Tibial artery (tissue), 4 donors: ENCODE results near the gene ACSF2.
A peak's percentile ranks its signal among the peaks of the same experiment; 100 is the strongest.

Experiments used
- DNase-seq, 2 donors: peaks; one replicate each; pipeline ENCODE4 v3.0.0-alpha.2; 2019
- H3K27ac ChIP-seq, 2 donors: fragments of 200-600 bp; sonication (generic) in 1 of 2; 1 replicate in 1 of 2; 2 replicates in 1 of 2; pipeline ENCODE4 v1.5.1; 2018 to 2019; ENCODE audit warnings: mild to moderate bottlenecking in 1 of 2
- H3K27me3 ChIP-seq, 2 donors: fragments of 200-600 bp; sonication (generic) in 1 of 2; one replicate each; pipeline versions ENCODE4 v1.5.1 to v1.6.0; 2016 to 2019
- H3K36me3 ChIP-seq, 3 donors: fragments of 200-600 bp; sonication (generic) in 2 of 3; one replicate each; pipeline ENCODE4 v1.5.1; 2016 to 2019; ENCODE audit warnings: mild to moderate bottlenecking in 2 of 3
- H3K4me1 ChIP-seq, 4 donors: fragments of 200-600 bp; sonication (generic) in 2 of 4; 1 replicate in 3 of 4; 2 replicates in 1 of 4; pipeline ENCODE4 v1.5.1; 2016 to 2019
- H3K4me3 ChIP-seq, 2 donors: fragments of 200-600 bp; sonication (generic) in 1 of 2; 1 replicate in 1 of 2; 2 replicates in 1 of 2; pipeline ENCODE4 v1.5.1; 2018 to 2019; ENCODE audit warnings: mild to moderate bottlenecking in 2 of 2
- H3K9me3 ChIP-seq, 3 donors: fragments of 200-600 bp; sonication (generic) in 1 of 3; one replicate each; pipeline ENCODE4 v1.5.1; 2016 to 2019
- CTCF ChIP-seq, 2 experiments: fragments of 200-600 bp in 1 of 2; fragments of 450-650 bp in 1 of 2; IDR thresholded peaks; one replicate each; pipeline ENCODE4 v1.5.1; 2017 to 2019; ENCODE audit warnings: antibody characterized with exemption in 2 of 2, mild to moderate bottlenecking in 1 of 2, moderate library complexity in 1 of 2
- intact Hi-C: fragments of 100-400 bp; cut with DNase I; formaldehyde crosslinking; loops from one replicate; pipeline ENCODE4 v1.15.0; 2023; ENCODE audit warnings: low total_unique reads

The ACSF2 gene

GRCh38 chr17:50514388-50514787 is 88.4 kb downstream of the ACSF2 start:
- H3K4me3 ChIP-seq: no peak overlapping the region
- no peaks in the 10 kb centered on the region for H3K9me3 ChIP-seq
- H3K27me3 ChIP-seq: no peaks in the 10 kb centered on the region
- H3K4me1 ChIP-seq: peaks cover 0 to 6% (median 0%) of the 10 kb centered on the region in 4 donors
- intact Hi-C loops: no loop called here
- H3K27ac ChIP-seq: no peak overlapping the region
- no peak for TF ChIP-seq CTCF (IDR thresholded peaks at IDR 0.05)
- no peaks in the 10 kb centered on the region for H3K36me3 ChIP-seq
- DNase-seq: no peak

GRCh38 chr17:50514936-50515702 is 89.1 kb downstream of the ACSF2 start:
- no peaks in the 10 kb centered on the region for H3K27me3 ChIP-seq
- peak in 1 of 2 donors; percentile 57 for DNase-seq
- no peaks in the 10 kb centered on the region for H3K9me3 ChIP-seq
- no peak for TF ChIP-seq CTCF (IDR thresholded peaks at IDR 0.05)
- no peak overlapping the region for H3K4me3 ChIP-seq
- peaks cover 0 to 6% (median 0%) of the 10 kb centered on the region in 4 donors for H3K4me1 ChIP-seq
- no peaks in the 10 kb centered on the region for H3K36me3 ChIP-seq
- intact Hi-C loops: no loop called here
- H3K27ac ChIP-seq: no peak overlapping the region

GRCh38 chr17:50517011-50517410 is 91.0 kb downstream of the ACSF2 start:
- DNase-seq: no peak
- intact Hi-C loops: no loop called here
- Histone ChIP-seq H3K27ac (no peak overlapping the region), H3K27me3 (no peaks in the 10 kb centered on the region), H3K9me3 (no peaks in the 10 kb centered on the region), H3K4me3 (no peak overlapping the region), H3K4me1 (peaks cover 0 to 6% (median 0%) of the 10 kb centered on the region in 4 donors), H3K36me3 (no peaks in the 10 kb centered on the region)
- TF ChIP-seq CTCF (IDR thresholded peaks at IDR 0.05): no peak

- H3K36me3 ChIP-seq: no peaks in the 10 kb centered on the region
- no peak for DNase-seq
- H3K4me1 ChIP-seq: peaks cover 0 to 6% (median 0%) of the 10 kb centered on the region in 4 donors
- H3K27me3 ChIP-seq: no peaks in the 10 kb centered on the region
- no peak for TF ChIP-seq CTCF (IDR thresholded peaks at IDR 0.05)
- no peak overlapping the region for H3K4me3 ChIP-seq
- no peak overlapping the region for H3K27ac ChIP-seq
- intact Hi-C loops: no loop called here
- H3K9me3 ChIP-seq: no peaks in the 10 kb centered on the region
Measured at GRCh38 chr17:50517504-50518383, 91.7 kb downstream of the ACSF2 start.

- DNase-seq: no peak
- H3K4me3 ChIP-seq: no peak overlapping the region
- H3K9me3 ChIP-seq: no peaks in the 10 kb centered on the region
- no peak for TF ChIP-seq CTCF (IDR thresholded peaks at IDR 0.05)
- intact Hi-C loops: no loop called here
- peaks cover 0 to 6% (median 0%) of the 10 kb centered on the region in 4 donors for H3K4me1 ChIP-seq
- no peaks in the 10 kb centered on the region for H3K36me3 ChIP-seq
- no peaks in the 10 kb centered on the region for H3K27me3 ChIP-seq
- no peak overlapping the region for H3K27ac ChIP-seq
Measured at GRCh38 chr17:50518384-50519023, 92.5 kb downstream of the ACSF2 start.
